D721Med (cell line): ENCODE measurements around the gene PTPRC.
A peak's percentile ranks its signal among the peaks of the same experiment; 100 is the strongest.

Experiments used
- DNase-seq: peaks from one replicate; pipeline ENCODE4 v3.0.0; 2011; ENCODE audit warnings: low spot score; ENCODE audit not compliant: insufficient read length
- FAIRE-seq: peaks from 2 replicates; lab custom pipeline; 2011; peaks lifted over from hg19 to GRCh38; lab: Jason Lieb, UNC
- CTCF ChIP-seq: IDR thresholded peaks from 2 replicates; pipeline ENCODE4 v1.5.1; 2012; ENCODE audit warnings: mild to moderate bottlenecking, control low read depth; ENCODE audit not compliant: insufficient read depth; ENCODE audit errors: missing control alignments

Gene PTPRC

GRCh38 chr1:198642983-198643382 is 4.1 kb downstream of the PTPRC start:
- TF ChIP-seq CTCF, result no peak
- no peak for DNase-seq
- FAIRE-seq, result no peak

DNA sequence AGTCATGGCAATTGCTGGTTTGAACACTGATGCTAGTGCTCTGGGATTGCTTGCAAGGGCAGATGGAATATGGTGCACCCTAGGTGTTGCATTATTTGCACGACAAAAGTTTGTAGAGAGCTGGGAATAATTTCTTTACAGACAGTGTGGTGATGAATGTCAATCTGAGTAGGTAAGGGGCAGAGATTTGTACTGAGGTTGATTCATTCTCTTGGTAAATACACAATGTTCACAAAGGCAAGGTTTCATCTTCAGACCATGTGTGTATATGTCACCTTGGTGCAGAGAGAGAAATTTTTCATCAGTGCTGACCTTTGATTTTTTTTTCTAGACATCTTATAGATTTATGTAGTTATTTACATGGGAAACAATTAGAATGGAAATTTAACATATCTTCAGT is 5.0 kb downstream of the PTPRC start:
- DNase-seq (no peak), FAIRE-seq (peak; percentile 25)
- no peak for TF ChIP-seq CTCF

- FAIRE-seq, result peak; percentile 60
- no peak for DNase-seq
- no peak for TF ChIP-seq CTCF
Observed at GRCh38 chr1:198647055-198647454, 8.2 kb downstream of the PTPRC start.

GRCh38 chr1:198648592-198648991 is 9.8 kb downstream of the PTPRC start:
- TF ChIP-seq CTCF, result no peak
- FAIRE-seq (peak; percentile 91), DNase-seq (no peak)

GRCh38 chr1:198649232-198649967 is 10.6 kb downstream of the PTPRC start:
- FAIRE-seq (peak; percentile 92), DNase-seq (no peak)
- TF ChIP-seq CTCF, result no peak

- DNase-seq, result no peak
- FAIRE-seq, result peak; percentile 60
- no peak for TF ChIP-seq CTCF
Observed at GRCh38 chr1:198649968-198650338, 11.1 kb downstream of the PTPRC start.

- FAIRE-seq, result peak; percentile 82
- DNase-seq, result no peak
- no peak for TF ChIP-seq CTCF
Observed at GRCh38 chr1:198650506-198650905, 11.7 kb downstream of the PTPRC start.
